ENCODE measurements around the gene DENND2A. TPM values are rescaled to one million over a fixed set of nuclear protein-coding genes. Genes with fewer than 3 reads are reported as not detected.
"Not testable (repeated sequence)": the region's sequence is repeated elsewhere in the genome, so short reads cannot be mapped to it uniquely, and the experiment has no call there.

Gene DENND2A
- total RNA-seq = 0.04 and 0.07 TPM in 2 replicates

GRCh38 chr7:140640727-140641523 lies at the start of gene DENND2A:
DENND2A (minus strand) TSS chr7:140640813; CDS start chr7:140602397, 38,416 bp downstream.
- DNase-seq (ENCODE audit: low read depth, low spot score) = no peak

- DNase-seq (ENCODE audit: low read depth, low spot score) = no peak
These were observed 48.9 kb upstream of the DENND2A start for GRCh38 chr7:140689199-140690152.

- DNase-seq (ENCODE audit: low read depth, low spot score) = no peak
These were observed 47.7 kb upstream of the DENND2A start for GRCh38 chr7:140688341-140688740.

- no peak for DNase-seq (ENCODE audit: low read depth, low spot score)
These were observed 46.3 kb upstream of the DENND2A start for GRCh38 chr7:140686921-140687320.

GRCh38 chr7:140685407-140686087 lies 44.9 kb upstream of the DENND2A start:
- no peak for DNase-seq (ENCODE audit: low read depth, low spot score)

- DNase-seq (ENCODE audit: low read depth, low spot score) = no peak
These were observed 43.7 kb upstream of the DENND2A start for GRCh38 chr7:140684066-140684950.

- no peak for DNase-seq (ENCODE audit: low read depth, low spot score)
These were observed 43.0 kb upstream of the DENND2A start for GRCh38 chr7:140683657-140684056.

GRCh38 chr7:140681766-140682165 lies 41.2 kb upstream of the DENND2A start:
- DNase-seq (ENCODE audit: low read depth, low spot score) = no peak

GRCh38 chr7:140680886-140681285 lies 40.3 kb upstream of the DENND2A start:
- DNase-seq (ENCODE audit: low read depth, low spot score) = no peak

- DNase-seq (ENCODE audit: low read depth, low spot score) = no peak
These were observed 38.6 kb upstream of the DENND2A start for GRCh38 chr7:140679186-140679585.

- DNase-seq (ENCODE audit: low read depth, low spot score) = no peak
These were observed 38.2 kb upstream of the DENND2A start for GRCh38 chr7:140678816-140679130.

- no peak for DNase-seq (ENCODE audit: low read depth, low spot score)
These were observed 37.6 kb upstream of the DENND2A start for GRCh38 chr7:140678081-140678815.

- no peak for DNase-seq (ENCODE audit: low read depth, low spot score)
These were observed 36.9 kb upstream of the DENND2A start for GRCh38 chr7:140677496-140677895.

GRCh38 chr7:140676956-140677355 lies 36.3 kb upstream of the DENND2A start:
- DNase-seq (ENCODE audit: low read depth, low spot score) = not testable (repeated sequence)

- no peak for DNase-seq (ENCODE audit: low read depth, low spot score)
These were observed 35.7 kb upstream of the DENND2A start for GRCh38 chr7:140676306-140676705.

- DNase-seq (ENCODE audit: low read depth, low spot score) = no peak
These were observed 35.1 kb upstream of the DENND2A start for GRCh38 chr7:140675726-140676125.

GRCh38 chr7:140674899-140675701 lies 34.5 kb upstream of the DENND2A start:
- DNase-seq (ENCODE audit: low read depth, low spot score) = no peak

- no peak for DNase-seq (ENCODE audit: low read depth, low spot score)
These were observed 33.8 kb upstream of the DENND2A start for GRCh38 chr7:140674356-140674800.

- no peak for DNase-seq (ENCODE audit: low read depth, low spot score)
These were observed 33.2 kb upstream of the DENND2A start for GRCh38 chr7:140673774-140674155.

Measured in pulmonary artery endothelial cell (primary cell).